NCI-H345 (cell line): ENCODE results near the gene TMEM222.
"Not testable (repeated sequence)": the region's sequence is repeated elsewhere in the genome, so short reads cannot be mapped to it uniquely, and the experiment has no call there.

ENCODE experiments used
- DNase-seq: peaks from one replicate; lab custom pipeline; 2025; lab: John Stamatoyannopoulos, UW

TMEM222 gene

DNA sequence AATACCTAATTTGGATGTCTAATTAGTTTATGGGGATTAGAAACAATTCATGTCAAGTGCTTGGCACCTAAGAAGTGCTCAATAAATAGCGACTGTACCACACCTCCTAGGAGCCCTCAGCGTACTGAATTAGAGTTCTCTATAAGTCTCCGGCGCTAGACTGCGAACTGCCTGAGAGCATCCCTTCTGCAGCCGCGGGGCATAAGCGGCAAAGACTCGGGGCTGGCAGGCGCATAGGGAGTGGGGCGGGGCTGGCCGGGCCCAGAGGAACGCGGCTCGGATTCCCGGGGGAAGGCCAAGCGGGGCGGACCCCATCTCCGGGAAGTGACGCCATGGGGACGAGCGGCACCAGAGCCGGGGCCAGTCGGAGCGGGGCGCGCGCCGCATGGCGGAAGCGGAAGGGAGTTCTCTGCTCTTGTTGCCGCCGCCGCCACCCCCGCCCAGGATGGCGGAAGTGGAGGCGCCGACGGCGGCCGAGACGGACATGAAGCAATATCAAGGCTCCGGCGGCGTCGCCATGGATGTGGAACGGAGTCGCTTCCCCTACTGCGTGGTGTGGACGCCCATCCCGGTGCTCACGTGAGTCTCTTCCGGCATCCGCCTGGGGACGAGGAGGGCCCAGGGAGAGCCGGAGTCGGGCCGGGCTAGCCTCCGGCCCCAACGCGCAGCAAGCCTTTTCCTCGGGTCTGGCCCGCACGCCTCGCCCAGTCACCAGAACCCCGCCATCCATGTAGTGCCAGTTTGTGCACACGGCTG is at the start of gene TMEM222:
Gene TMEM222, plus strand, starts transcription at position 351 of the 756 bp plus-strand sequence. Its CDS starts 35 bp downstream, at position 386.
- DNase-seq = peak; percentile 98

GRCh38 chr1:27274204-27274603 is 47.8 kb upstream of the TMEM222 start:
- no peak for DNase-seq

DNA sequence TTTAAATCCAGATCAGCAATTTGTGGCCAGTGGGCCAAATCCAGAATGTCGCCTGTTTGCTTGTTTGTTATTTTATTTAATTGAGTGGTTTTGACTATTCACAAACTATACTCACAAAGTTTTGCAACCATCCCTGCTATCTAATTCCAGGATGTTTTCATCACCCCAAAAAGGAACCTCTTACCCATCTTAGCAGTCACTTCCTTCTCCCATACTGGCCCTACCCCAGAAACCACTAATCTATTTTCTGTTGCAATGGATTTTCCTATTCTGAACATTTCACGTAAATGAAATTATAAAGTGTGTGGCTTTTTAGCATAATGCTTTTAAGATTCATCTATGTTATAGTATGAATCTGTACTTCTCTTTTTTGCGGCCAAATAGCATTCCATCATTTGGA is 46.3 kb upstream of the TMEM222 start:
- DNase-seq = no peak

DNA sequence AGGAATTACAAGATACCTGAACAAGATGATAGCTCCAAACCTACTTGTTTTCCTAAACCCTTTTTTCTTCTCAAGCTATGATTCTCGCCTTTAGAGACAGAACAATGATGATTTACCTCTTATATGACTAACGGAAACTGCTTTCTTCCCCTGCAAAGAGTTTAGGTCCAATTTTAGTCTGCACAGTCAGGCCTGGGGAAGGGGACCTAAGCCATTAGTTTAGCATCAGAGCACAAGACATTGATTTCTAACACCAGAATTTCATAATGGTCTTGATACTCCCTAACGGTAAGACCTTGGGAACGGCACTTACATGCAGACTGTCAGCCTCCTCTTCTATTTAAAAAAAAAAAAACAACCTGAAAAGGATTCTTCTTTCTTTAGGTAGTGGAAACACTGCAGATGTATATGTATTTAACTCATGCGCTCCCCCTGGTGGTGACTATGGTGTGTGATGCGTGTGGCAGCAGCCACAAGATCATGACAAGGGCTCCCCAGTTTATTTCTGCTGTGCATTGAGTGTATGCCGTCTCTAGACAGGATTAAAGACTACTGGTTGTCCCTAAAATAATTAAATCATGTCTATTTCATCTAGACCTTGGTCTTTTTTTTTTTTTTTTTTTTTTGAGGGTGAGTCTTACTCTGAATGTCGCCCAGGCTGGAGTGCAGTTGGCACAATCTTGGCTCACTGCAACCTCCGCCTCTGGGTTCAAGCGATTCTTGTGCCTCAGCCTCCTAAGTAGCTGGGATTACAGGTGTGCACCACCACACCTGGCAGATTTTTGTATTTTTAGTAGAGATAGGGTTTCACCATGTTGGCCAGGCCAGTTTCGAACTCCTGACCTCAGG is 37.3 kb upstream of the TMEM222 start:
- peak; percentile 74 for DNase-seq

DNA sequence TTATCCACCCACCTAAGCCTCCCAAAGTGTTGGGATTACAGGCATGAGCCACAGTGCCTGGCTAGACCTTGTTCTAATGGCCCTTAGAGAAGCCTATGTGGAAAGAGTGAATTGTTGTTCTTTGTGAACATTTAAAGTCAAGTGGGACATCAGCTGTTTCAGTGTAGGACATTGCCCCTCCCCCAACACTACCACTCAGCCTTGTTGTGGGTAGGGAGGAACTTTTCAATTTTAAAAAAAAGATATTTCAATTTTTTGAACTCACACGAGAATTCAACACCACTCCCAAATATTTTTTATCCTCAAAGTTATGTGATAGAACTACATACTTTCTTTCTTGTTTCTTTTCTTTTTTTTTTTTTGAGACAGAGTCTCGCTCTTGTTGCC is 36.7 kb upstream of the TMEM222 start:
- no peak for DNase-seq

DNA sequence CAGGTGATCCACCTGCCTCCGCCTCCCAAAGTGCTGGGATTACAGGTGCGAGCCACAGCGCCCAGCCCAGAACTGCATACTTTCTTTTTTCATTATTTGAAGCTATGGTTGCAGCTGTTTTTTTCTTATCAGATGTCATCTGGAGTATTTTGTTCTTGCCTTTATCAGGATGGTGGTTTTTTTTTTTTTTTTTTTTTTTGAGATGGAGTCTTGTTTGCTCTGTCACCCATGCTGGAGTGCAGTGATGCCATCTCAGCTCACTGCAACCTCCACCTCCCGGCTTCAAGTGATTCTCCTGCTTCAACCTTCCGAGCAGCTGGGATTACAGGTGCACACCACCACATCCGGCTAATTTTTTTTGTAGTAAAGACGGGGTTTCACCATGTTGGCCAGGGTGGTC is 36.1 kb upstream of the TMEM222 start:
- DNase-seq = not testable (repeated sequence)

DNA sequence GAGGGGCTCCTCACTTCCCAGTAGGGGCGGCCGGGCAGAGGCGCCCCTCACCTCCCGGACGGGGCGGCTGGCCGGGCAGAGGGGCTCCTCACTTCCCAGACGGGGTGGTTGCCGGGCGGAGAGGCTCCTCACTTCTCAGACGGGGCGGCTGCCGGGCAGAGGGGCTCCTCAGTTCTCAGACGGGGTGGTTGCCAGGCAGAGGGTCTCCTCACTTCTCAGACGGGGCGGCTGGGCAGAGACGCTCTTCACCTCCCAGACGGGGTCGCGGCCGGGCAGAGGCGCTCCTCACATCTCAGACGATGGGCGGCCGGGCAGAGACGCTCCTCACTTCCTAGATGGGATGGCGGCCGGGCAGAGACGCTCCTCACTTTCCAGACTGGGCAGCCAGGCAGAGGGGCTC is 32.8 kb upstream of the TMEM222 start:
- not testable (repeated sequence) for DNase-seq

- no peak for DNase-seq
Observed at GRCh38 chr1:27290581-27290980, 31.4 kb upstream of the TMEM222 start.

GRCh38 chr1:27292106-27292505 is 29.9 kb upstream of the TMEM222 start:
- DNase-seq = no peak

DNA sequence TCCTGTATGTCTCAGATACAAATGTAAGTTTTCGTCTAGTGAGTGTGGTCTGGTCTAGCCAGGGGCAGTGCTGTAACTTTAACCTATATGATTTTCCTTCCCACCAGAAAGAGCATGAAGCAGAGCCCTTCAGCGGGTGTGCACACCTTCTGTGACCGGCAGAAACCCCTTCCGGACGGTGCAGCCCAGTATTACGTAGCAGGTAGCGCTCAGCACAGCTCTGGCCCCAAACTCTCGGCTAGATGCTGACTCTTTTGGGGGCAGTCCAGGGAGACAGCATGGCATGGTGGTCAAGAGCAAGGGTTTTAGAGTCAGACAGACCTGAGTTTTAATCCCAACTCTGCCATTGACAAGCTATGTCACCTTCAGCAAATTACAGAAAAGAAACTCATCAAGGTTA is 28.0 kb upstream of the TMEM222 start:
- no peak for DNase-seq

GRCh38 chr1:27296773-27297291 is 25.1 kb upstream of the TMEM222 start:
- DNase-seq = peak; percentile 48

DNA sequence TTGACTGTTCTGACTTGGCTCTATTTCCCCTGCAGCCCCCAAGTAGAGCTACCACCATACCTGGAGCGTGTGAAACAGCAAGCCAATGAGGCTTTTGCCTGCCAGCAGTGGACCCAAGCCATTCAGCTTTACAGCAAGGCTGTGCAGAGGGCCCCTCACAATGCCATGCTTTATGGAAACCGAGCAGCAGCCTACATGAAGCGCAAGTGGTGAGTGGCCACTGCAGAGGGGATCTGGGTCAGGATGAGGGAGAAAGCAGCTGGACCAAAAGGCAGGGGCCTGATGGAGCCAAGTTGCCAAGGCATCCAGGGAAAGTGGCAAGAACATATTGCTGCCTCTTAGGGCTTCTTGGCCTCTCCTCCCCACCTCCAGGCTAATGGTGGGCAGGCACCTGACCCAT is 24.1 kb upstream of the TMEM222 start:
- DNase-seq = no peak

GRCh38 chr1:27298632-27299384 is 23.2 kb upstream of the TMEM222 start:
- no peak for DNase-seq

DNA sequence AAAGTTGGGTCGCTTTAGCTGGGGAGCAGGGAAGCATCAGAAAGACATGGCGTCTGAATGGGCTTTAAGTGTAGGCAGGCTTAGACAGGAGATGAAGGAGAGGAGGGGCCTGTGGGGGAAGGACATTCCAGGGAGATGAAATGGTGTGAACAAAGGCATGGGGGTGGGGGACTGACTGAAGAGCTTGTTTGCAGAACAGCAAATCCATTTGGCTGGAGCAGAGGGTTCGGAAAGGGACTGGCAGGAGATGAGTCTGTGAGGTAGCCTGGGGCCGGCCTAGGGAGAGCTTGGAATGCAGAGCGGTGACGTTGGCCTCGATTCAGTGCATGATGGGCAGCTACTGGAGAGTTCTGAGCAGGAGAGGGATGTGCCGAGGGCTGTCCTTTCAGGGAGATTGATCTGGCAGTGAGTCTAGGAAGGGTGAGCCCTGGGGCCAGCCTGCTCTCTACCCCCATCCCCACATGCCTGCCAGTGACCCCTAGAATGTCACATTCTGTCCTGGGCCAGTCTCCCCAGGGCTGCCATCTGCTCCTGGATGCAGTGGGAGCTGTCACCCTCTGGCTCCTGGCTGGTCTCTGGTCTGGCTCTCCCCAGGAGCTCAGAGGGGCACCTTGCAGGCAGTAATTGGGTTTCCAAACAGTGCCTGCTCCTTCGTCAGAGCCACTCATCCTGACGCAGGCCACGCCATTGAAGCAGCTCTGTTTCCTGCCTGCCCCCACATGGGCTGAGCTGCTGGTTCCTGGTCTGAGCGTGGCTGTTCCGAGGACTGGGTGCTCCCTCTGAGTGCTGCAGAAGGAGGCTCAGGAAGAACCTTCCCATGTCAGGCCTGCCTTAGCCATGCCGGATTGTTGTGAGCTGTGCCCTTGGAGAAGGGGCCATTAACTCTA is 22.3 kb upstream of the TMEM222 start:
- DNase-seq = peak; percentile 19

DNA sequence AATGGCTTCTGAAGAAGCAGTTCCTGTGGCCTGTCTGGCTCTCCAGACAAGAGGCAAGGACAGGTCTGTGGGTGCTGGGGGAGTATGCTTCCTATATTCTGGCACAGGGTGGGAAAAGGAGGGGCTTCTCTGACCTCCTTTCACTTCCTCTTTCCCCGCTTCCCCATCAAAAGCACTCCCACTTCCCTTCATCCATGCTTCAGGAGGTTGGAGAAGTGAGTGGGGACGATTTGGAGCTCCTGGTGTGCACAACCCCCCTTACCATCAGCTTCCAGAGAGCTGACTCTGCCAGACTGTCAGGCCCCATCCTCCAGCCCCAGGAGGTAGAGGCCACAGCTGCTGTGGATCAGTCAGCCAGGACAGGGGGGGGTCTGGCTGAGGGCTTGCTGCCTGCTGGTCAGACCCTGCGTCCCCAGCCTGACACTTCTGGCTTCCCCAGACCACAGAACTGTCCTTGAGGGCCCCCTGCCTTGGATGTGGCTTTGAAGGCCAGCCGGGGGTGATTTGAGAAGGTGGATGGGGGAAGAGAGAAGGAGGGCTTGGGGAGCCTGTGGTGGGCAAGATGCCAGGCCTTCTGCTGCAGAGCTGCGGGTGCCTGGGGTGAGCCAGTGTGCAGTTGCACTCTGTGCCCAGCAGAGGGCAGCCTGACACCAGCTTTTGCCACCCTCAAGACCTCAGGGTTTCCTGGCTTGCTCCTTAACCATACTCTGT is 21.5 kb upstream of the TMEM222 start:
- DNase-seq = peak; percentile 90

- peak; percentile 72 for DNase-seq
Observed at GRCh38 chr1:27301052-27301422, 20.9 kb upstream of the TMEM222 start.

- peak; percentile 96 for DNase-seq
Observed at GRCh38 chr1:27301582-27302199, 20.3 kb upstream of the TMEM222 start.

GRCh38 chr1:27302612-27303011 is 19.4 kb upstream of the TMEM222 start:
- no peak for DNase-seq

DNA sequence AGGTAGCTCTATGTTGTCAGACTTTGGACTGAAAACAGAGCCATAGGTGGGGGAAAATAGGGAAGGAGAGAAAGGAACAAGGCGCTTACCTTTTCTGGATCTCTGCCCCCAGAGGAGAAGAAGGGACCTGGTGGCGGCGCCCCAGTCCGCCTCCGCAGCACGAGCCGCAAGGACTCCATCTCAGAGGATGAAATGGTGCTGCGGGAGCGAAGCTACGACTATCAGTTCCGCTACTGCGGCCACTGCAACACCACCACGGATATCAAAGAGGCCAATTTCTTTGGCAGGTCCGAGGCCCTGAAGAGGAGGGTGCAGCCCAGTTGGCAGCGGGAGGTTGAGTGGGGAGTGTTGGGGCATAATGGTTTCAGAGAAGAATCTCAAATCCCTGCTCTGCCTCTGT is 18.5 kb upstream of the TMEM222 start:
- DNase-seq = no peak

DNA sequence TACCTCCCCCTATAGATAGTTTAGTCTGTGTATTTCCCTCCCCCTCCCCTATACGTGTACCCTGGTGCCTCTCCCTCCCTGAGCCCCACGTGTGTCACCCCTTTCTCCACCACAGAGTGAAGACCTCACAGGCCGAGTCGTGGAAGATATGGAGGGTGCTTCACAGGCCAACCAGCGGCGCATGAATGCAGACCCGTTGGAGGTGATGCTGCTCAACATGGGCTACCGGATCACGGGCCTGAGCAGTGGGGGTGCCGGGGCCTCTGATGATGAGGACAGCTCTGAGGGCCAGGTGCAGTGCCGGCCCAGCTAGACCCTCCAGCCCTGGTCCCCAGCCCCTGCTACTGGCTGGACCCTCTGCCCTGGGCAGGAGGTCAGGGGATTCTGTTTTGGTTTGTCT is 15.9 kb upstream of the TMEM222 start:
- DNase-seq = no peak
